Glutamatergic neuron (in vitro differentiated cells): ENCODE data around the gene LSG1. TPM values are rescaled to one million over a fixed set of nuclear protein-coding genes. Genes with fewer than 3 reads are reported as not detected.

Source experiments
- DNase-seq: peaks from one replicate; pipeline ENCODE4 v3.0.0; 2022
- H3K27ac Mint-ChIP-seq: one replicate; pipeline ENCODE4 v1.8.0; 2020; ENCODE audit warnings: mild to moderate bottlenecking, mixed read lengths, inconsistent platforms; ENCODE audit not compliant: unreplicated experiment
- H3K27me3 Mint-ChIP-seq: one replicate; pipeline ENCODE4 v1.8.0; 2020; ENCODE audit warnings: mild to moderate bottlenecking, moderate library complexity, mixed read lengths, inconsistent platforms; ENCODE audit not compliant: unreplicated experiment
- H3K36me3 Mint-ChIP-seq: one replicate; pipeline ENCODE4 v1.8.0; 2020; ENCODE audit warnings: mild to moderate bottlenecking, mixed read lengths, inconsistent platforms; ENCODE audit not compliant: unreplicated experiment
- H3K4me1 Mint-ChIP-seq: one replicate; pipeline ENCODE4 v1.8.0; 2020; ENCODE audit warnings: mild to moderate bottlenecking, low read depth, mixed read lengths, inconsistent platforms; ENCODE audit not compliant: unreplicated experiment
- H3K4me3 Mint-ChIP-seq: one replicate; pipeline ENCODE4 v1.8.0; 2020; ENCODE audit warnings: mild to moderate bottlenecking, mixed read lengths, inconsistent platforms; ENCODE audit not compliant: unreplicated experiment
- H3K9me3 Mint-ChIP-seq: one replicate; pipeline ENCODE4 v1.8.0; 2020; ENCODE audit warnings: mild to moderate bottlenecking, moderate library complexity, mixed read lengths, inconsistent platforms; ENCODE audit not compliant: unreplicated experiment
- CTCF ChIP-seq: fragments of 200-600 bp; sonication (generic); IDR thresholded peaks from one replicate; pipeline ENCODE4 v1.5.0; 2021; ENCODE audit not compliant: partially characterized antibody, unreplicated experiment
- total RNA-seq: library from RNA; stranded (reverse); fragmentation: NEBNext Ultra II Directional; extraction: Animal tissue kit (Norgen Biotek cat#: 25700); gene quantifications from one replicate; pipeline ENCODE4 v1.2.1, GENCODE V29; 2021; ENCODE audit not compliant: unreplicated experiment

LSG1 gene
- total RNA-seq, 1 donor from 2014 or later = 26.5 TPM

- Mint-ChIP-seq H3K27ac (no peak overlapping the region), H3K4me1 (no peaks in the 10 kb centered on the region), H3K27me3 (peaks cover 2% of the 10 kb centered on the region), H3K9me3 (no peaks in the 10 kb centered on the region), H3K36me3 (no peaks in the 10 kb centered on the region), H3K4me3 (no peak overlapping the region)
- TF ChIP-seq CTCF = no peak
- DNase-seq = no peak
Measured at GRCh38 chr3:194592798-194593752, 78.9 kb downstream of the LSG1 start.

Other genes with a start within 250 kb of the LSG1 start
- gene ATP13A3, start 185.2 kb downstream of the LSG1 start, total RNA-seq = 41.6 TPM
- 35.3 TPM for gene TMEM44, start 38.8 kb downstream of the LSG1 start, total RNA-seq
- gene FAM43A, start 13.7 kb upstream of the LSG1 start, total RNA-seq = 21.6 TPM